Measurements from ENCODE around the gene AUNIP.

- TF ChIP-seq RXRA (IDR thresholded peaks at IDR 0.05; ENCODE audit: insufficient read depth, low read depth, low read length), result no peak
- TF ChIP-seq HDAC2 (IDR thresholded peaks at IDR 0.05; ENCODE audit: borderline replicate concordance in 1 of 2, low read depth in 2 of 2, low read length in 2 of 2), result no peak
- TF ChIP-seq JUND (IDR thresholded peaks at IDR 0.05; ENCODE audit: low read length), result no peak
Observed at GRCh38 chr1:25784575-25785051, 74.6 kb downstream of the AUNIP start.

Measured in H1 (cell line).